Measurements from ENCODE around the gene IDH3A.

DNA sequence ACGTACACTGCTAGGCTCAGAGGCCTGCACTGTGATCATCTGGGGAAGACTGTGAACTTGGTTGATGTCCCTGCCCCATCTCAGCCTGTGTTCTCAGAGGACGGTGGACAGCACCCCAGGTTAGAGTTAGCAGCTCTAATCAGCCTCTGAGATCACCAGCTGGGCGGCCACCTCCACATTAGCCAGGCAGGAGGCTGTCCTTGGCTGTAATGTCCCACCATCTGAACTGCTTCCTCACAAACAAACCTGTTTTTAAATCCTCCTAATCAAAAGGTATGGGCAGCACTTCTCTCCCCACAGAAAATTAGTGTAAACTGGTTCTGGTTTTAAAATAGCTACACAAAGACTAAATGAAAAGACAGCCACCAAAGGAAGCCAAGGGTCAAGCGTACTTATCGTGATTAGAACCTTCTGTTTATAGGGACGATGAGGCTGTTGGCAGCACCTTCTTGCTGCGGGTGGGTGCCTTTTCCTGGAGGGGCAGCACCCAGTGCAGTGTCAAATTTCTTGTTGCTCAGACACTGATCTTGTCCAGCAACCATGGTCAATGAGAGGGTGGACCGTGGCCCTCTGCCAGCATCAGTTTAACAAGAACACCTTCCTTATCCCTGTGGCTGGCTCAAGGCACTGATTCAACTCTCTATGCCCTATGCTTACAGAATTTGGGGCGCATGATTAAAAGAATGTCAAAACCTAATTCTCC, 60.6 kb downstream of the IDH3A start:
- TF ChIP-seq POLR2A (IDR thresholded peaks at IDR 0.05; ENCODE audit: low read depth, low read length) = no peak
- TF ChIP-seq POLR2AphosphoS5 (IDR thresholded peaks at IDR 0.05; ENCODE audit: low read depth, low read length) = no peak
- no peak for TF ChIP-seq SPI1 (IDR thresholded peaks at IDR 0.05; ENCODE audit: low read depth, low read length)
